Iris pigment epithelial cell (primary cell): ENCODE measurements around the gene NAALADL2.
"Not testable (repeated sequence)": the region's sequence is repeated elsewhere in the genome, so short reads cannot be mapped to it uniquely, and the experiment has no call there.

ENCODE experiments used
- DNase-seq: peaks from one replicate; pipeline ENCODE4 v3.0.0-alpha.2; 2011; ENCODE audit warnings: low read depth

The NAALADL2 gene

GRCh38 chr3:175073219-175073905 lies 214.2 kb downstream of the NAALADL2 start:
- DNase-seq = peak; percentile 20

- peak; percentile 43 for DNase-seq
Measured at GRCh38 chr3:175075269-175075668, 216.1 kb downstream of the NAALADL2 start.

GRCh38 chr3:175077216-175077615 lies 218.1 kb downstream of the NAALADL2 start:
- DNase-seq = no peak

- DNase-seq = no peak
Measured at GRCh38 chr3:175082631-175083030, 223.5 kb downstream of the NAALADL2 start.

- not testable (repeated sequence) for DNase-seq
Measured at GRCh38 chr3:175087128-175087527, 228.0 kb downstream of the NAALADL2 start.

GRCh38 chr3:175088766-175089380 lies 229.7 kb downstream of the NAALADL2 start:
- DNase-seq = no peak

GRCh38 chr3:175091426-175092114 lies 232.4 kb downstream of the NAALADL2 start:
- DNase-seq = no peak

- no peak for DNase-seq
Measured at GRCh38 chr3:175093748-175094147, 234.6 kb downstream of the NAALADL2 start.

GRCh38 chr3:175094344-175094743 lies 235.2 kb downstream of the NAALADL2 start:
- no peak for DNase-seq

- no peak for DNase-seq
Measured at GRCh38 chr3:175098644-175099043, 239.5 kb downstream of the NAALADL2 start.

GRCh38 chr3:175102161-175102560 lies 243.0 kb downstream of the NAALADL2 start:
- DNase-seq = no peak

GRCh38 chr3:175103298-175103697 lies 244.2 kb downstream of the NAALADL2 start:
- no peak for DNase-seq

GRCh38 chr3:175105066-175105465 lies 245.9 kb downstream of the NAALADL2 start:
- DNase-seq = peak; percentile 62

- peak; percentile 39 for DNase-seq
Measured at GRCh38 chr3:175107231-175107630, 248.1 kb downstream of the NAALADL2 start.

- DNase-seq = no peak
Measured at GRCh38 chr3:175107995-175108394, 248.9 kb downstream of the NAALADL2 start.

- no peak for DNase-seq
Measured at GRCh38 chr3:175108613-175109151, 249.5 kb downstream of the NAALADL2 start.

- peak; percentile 92 for DNase-seq
Measured at GRCh38 chr3:175111036-175111435, 251.9 kb downstream of the NAALADL2 start.

- no peak for DNase-seq
Measured at GRCh38 chr3:175118382-175118941, 259.3 kb downstream of the NAALADL2 start.

GRCh38 chr3:175121225-175121624 lies 262.1 kb downstream of the NAALADL2 start:
- no peak for DNase-seq

- no peak for DNase-seq
Measured at GRCh38 chr3:175127075-175127662, 268.0 kb downstream of the NAALADL2 start.

GRCh38 chr3:175129126-175129525 lies 270.0 kb downstream of the NAALADL2 start:
- peak; percentile 13 for DNase-seq

GRCh38 chr3:175129571-175129970 lies 270.4 kb downstream of the NAALADL2 start:
- DNase-seq = no peak
